CD14-positive monocyte (primary cell): ENCODE results near the gene MED4. TPM values are rescaled to one million over a fixed set of nuclear protein-coding genes. Genes with fewer than 3 reads are reported as not detected.

Source experiments
- DNase-seq, 3 donors: peaks; one replicate each; pipeline ENCODE4 v3.0.0-alpha.2; 2011 to 2022
- H2AFZ ChIP-seq: 2 replicates; pipeline ENCODE4 v1.6.0; 2012; ENCODE audit warnings: mild to moderate bottlenecking, low read depth, low read length, inconsistent platforms; ENCODE audit not compliant: insufficient read depth, poor library complexity, severe bottlenecking
- H3K27ac ChIP-seq, 2 donors: 1 replicate in 1 of 2; 2 replicates in 1 of 2; pipeline ENCODE4 v1.5.1; 2012 to 2013; ENCODE audit warnings: low read length in 2 of 2, control low read depth in 1 of 2, inconsistent platforms in 1 of 2, low read depth in 1 of 2, mild to moderate bottlenecking in 1 of 2
- H3K27me3 ChIP-seq, 2 donors: one replicate each; pipeline versions ENCODE4 v1.6.0 to v1.6.1; 2011 to 2013; ENCODE audit warnings: low read length in 2 of 2; ENCODE audit not compliant: control insufficient read depth in 2 of 2, insufficient read depth in 2 of 2
- H3K36me3 ChIP-seq, 2 donors: replicated peaks in 1 of 2; 1 replicate in 1 of 2; 2 replicates in 1 of 2; pipeline versions ENCODE4 v1.5.1 to v1.6.1; 2012 to 2013; ENCODE audit warnings: low read length in 2 of 2, control low read depth in 1 of 2, inconsistent platforms in 1 of 2, mild to moderate bottlenecking in 1 of 2; ENCODE audit not compliant: insufficient read depth in 2 of 2, control insufficient read depth in 1 of 2
- H3K4me1 ChIP-seq, 2 donors: 1 replicate in 1 of 2; 2 replicates in 1 of 2; pipeline versions ENCODE4 v1.5.1 to v1.6.1; 2012 to 2013; ENCODE audit warnings: low read length in 2 of 2, control low read depth in 1 of 2, inconsistent platforms in 1 of 2, mild to moderate bottlenecking in 1 of 2, moderate library complexity in 1 of 2; ENCODE audit not compliant: insufficient read depth in 2 of 2, control insufficient read depth in 1 of 2
- H3K4me2 ChIP-seq: replicated peaks from 2 replicates; pipeline ENCODE3; 2012; ENCODE audit warnings: low read length, moderate library complexity, mild to moderate bottlenecking; ENCODE audit not compliant: poor library complexity, severe bottlenecking; ENCODE audit errors: extremely low read depth
- H3K4me3 ChIP-seq, 3 experiments: fragments of 200-600 bp in 1 of 3; sonication (generic) in 1 of 3; replicated peaks in 1 of 3; 1 replicate in 2 of 3; 2 replicates in 1 of 3; pipeline ENCODE4 v1.5.1; 2011 to 2013; ENCODE audit warnings: low read length in 3 of 3, mild to moderate bottlenecking in 3 of 3, control low read depth in 2 of 3, low read depth in 2 of 3, inconsistent platforms in 1 of 3, moderate library complexity in 1 of 3
- H3K79me2 ChIP-seq: 2 replicates; pipeline ENCODE4 v1.6.0; 2012; ENCODE audit warnings: mild to moderate bottlenecking, control low read depth, inconsistent platforms, low read length, moderate library complexity; ENCODE audit not compliant: insufficient read depth
- H3K9ac ChIP-seq: 2 replicates; pipeline ENCODE4 v1.6.0; 2017; ENCODE audit warnings: low read length, mild to moderate bottlenecking; ENCODE audit not compliant: insufficient read depth, poor library complexity, severe bottlenecking
- H3K9me3 ChIP-seq, 2 donors: replicated peaks in 1 of 2; 1 replicate in 1 of 2; 2 replicates in 1 of 2; pipeline versions ENCODE4 v1.5.1 to v1.6.1; 2012 to 2013; ENCODE audit warnings: low read length in 2 of 2, control low read depth in 1 of 2; ENCODE audit not compliant: control insufficient read depth in 1 of 2, insufficient read depth in 1 of 2
- H4K20me1 ChIP-seq: 2 replicates; pipeline ENCODE4 v1.6.0; 2012; ENCODE audit warnings: mild to moderate bottlenecking, low read length, control low read depth, moderate library complexity; ENCODE audit not compliant: insufficient read depth
- H3K27ac Mint-ChIP-seq, 7 donors: one replicate each; pipeline ENCODE4 v1.8.0; 2020; ENCODE audit warnings: mild to moderate bottlenecking in 7 of 7, mixed read lengths in 7 of 7, moderate library complexity in 6 of 7, inconsistent platforms in 2 of 7
- H3K27me3 Mint-ChIP-seq, 3 donors: one replicate each; pipeline ENCODE4 v1.8.0; 2021 to 2022; ENCODE audit warnings: low read depth in 3 of 3, mild to moderate bottlenecking in 3 of 3, mixed read lengths in 3 of 3, moderate library complexity in 3 of 3, inconsistent platforms in 1 of 3
- H3K36me3 Mint-ChIP-seq, 2 donors: one replicate each; pipeline ENCODE4 v1.8.0; 2020; ENCODE audit warnings: mixed read lengths in 2 of 2, inconsistent platforms in 1 of 2, mild to moderate bottlenecking in 1 of 2
- H3K4me1 Mint-ChIP-seq: one replicate; pipeline ENCODE4 v1.8.0; 2020; ENCODE audit warnings: mild to moderate bottlenecking, mixed read lengths
- H3K4me3 Mint-ChIP-seq, 2 donors: one replicate each; pipeline ENCODE4 v1.8.0; 2020; ENCODE audit warnings: mild to moderate bottlenecking in 2 of 2, mixed read lengths in 2 of 2, moderate library complexity in 1 of 2
- H3K9me3 Mint-ChIP-seq, 7 donors: one replicate each; pipeline ENCODE4 v1.8.0; 2020 to 2022; ENCODE audit warnings: mixed read lengths in 7 of 7, mild to moderate bottlenecking in 6 of 7, moderate library complexity in 6 of 7, inconsistent platforms in 2 of 7
- WGBS: methylation state at CpG from one replicate; pipeline ENCODE4 v1.1.5; 2013; ENCODE audit warnings: missing lambda C conversion rate; ENCODE audit not compliant: insufficient coverage; 5-methylcytosine and 5-hydroxymethylcytosine counted together
- intact Hi-C, 2 donors: fragments of 100-400 bp; cut with micrococcal nuclease; formaldehyde crosslinking; loops; one replicate each; pipeline versions ENCODE4 v1.15.0 to v1.15.1; 2023
- polyA plus RNA-seq, 3 donors: library from polyadenylated mRNA; depleted of rRNA in 1 of 3; unstranded in 2 of 3; stranded (reverse) in 1 of 3; fragments of 300-500 nt in 2 of 3; fragments of >200 nt in 1 of 3; fragmentation: Illumina TruSeq in 2 of 3; gene quantifications; 1 replicate in 2 of 3; 2 replicates in 1 of 3; pipeline ENCODE4 v1.2.3, GENCODE V29; 2012 to 2021
- TF ChIP-seq, protein P1 (sequence below): fragments of 200-600 bp; IDR thresholded peaks from one replicate; pipeline ENCODE4 v1.8.0; 2022; ENCODE audit warnings: antibody characterized with exemption, mild to moderate bottlenecking

Gene MED4
- polyA plus RNA-seq, 3 donors, result 28.4 to 53.8 (median 50.8) TPM

DNA sequence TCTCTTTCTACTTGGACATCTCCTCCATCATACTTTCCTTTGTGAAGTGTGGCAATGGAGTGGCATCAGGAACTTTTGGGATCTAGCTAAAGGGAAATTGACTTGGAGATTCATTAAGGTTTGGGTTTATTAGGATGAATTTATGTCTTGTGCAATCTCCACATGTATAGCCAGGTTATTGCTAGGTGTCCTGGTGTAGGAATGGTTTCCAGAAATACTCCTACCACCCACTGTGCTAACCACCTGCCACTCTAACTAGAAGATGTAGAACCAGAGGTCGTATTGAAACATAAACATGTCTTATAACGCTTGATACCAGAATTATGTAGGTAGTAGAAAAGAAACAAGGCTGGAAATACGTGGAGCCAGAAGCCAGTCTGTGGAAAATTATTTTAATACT lies 38.1 kb upstream of the MED4 start:
- Histone ChIP-seq H3K4me3 (no peak overlapping the region), H3K27ac (no peak overlapping the region), H3K4me1 (no peaks in the 10 kb centered on the region), H3K9ac (no peak overlapping the region), H3K4me2 (no peak overlapping the region), H2AFZ (no peak overlapping the region), H4K20me1 (no peaks in the 10 kb centered on the region), H3K27me3 (peaks cover 0 to 2% of the 10 kb centered on the region in 2 donors), H3K79me2 (no peaks in the 10 kb centered on the region), H3K36me3 (no peaks in the 10 kb centered on the region), H3K9me3 (no peaks in the 10 kb centered on the region)
- Mint-ChIP-seq H3K9me3 (no peaks in the 10 kb centered on the region), H3K4me3 (no peak overlapping the region), H3K4me1 (no peaks in the 10 kb centered on the region), H3K27me3 (peaks cover 0 to 4% (median 0%) of the 10 kb centered on the region in 3 donors), H3K27ac (no peak overlapping the region), H3K36me3 (no peaks in the 10 kb centered on the region)
- WGBS, result 80% methylated on average over 1 of the region's 3 CpGs
- DNase-seq, result no peak
- TF ChIP-seq, protein P1, sequence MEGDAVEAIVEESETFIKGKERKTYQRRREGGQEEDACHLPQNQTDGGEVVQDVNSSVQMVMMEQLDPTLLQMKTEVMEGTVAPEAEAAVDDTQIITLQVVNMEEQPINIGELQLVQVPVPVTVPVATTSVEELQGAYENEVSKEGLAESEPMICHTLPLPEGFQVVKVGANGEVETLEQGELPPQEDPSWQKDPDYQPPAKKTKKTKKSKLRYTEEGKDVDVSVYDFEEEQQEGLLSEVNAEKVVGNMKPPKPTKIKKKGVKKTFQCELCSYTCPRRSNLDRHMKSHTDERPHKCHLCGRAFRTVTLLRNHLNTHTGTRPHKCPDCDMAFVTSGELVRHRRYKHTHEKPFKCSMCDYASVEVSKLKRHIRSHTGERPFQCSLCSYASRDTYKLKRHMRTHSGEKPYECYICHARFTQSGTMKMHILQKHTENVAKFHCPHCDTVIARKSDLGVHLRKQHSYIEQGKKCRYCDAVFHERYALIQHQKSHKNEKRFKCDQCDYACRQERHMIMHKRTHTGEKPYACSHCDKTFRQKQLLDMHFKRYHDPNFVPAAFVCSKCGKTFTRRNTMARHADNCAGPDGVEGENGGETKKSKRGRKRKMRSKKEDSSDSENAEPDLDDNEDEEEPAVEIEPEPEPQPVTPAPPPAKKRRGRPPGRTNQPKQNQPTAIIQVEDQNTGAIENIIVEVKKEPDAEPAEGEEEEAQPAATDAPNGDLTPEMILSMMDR, result no peak
- intact Hi-C loops, result no loop called here

DNA sequence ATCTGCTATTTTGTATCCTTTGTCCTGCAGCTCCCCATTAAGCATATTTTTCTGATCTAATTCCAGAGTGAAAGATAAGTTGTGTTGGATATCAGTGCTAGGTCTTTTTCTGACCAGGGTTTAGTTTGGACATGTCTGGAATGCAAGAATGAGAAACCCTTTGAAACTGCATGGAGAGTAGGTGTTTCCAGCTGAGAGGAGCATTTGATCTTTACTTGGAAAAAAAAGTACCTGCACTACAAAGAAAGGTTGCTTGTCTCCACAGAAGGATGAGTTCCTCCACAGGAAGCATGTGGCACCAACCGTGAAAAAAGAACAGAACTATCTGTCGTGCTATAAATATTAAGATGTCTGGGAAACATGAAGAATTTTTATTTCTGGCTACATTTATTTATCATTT lies 36.6 kb upstream of the MED4 start:
- H3K36me3 ChIP-seq, result no peaks in the 10 kb centered on the region
- no peak overlapping the region for H3K9ac ChIP-seq
- H3K4me1 ChIP-seq, result peaks cover 9 to 10% of the 10 kb centered on the region in 2 donors
- no peak for DNase-seq
- TF ChIP-seq, protein P1, result no peak
- no CpG with 5 or more reads among the region's 2 CpGs for WGBS
- H3K9me3 ChIP-seq, result no peaks in the 10 kb centered on the region
- Mint-ChIP-seq H3K36me3 (no peaks in the 10 kb centered on the region), H3K4me1 (peaks cover 10% of the 10 kb centered on the region), H3K9me3 (no peaks in the 10 kb centered on the region), H3K27me3 (peaks cover 0 to 3% (median 0%) of the 10 kb centered on the region in 3 donors), H3K4me3 (no peak overlapping the region), H3K27ac (no peak overlapping the region)
- no peak overlapping the region for H3K4me2 ChIP-seq
- no peak overlapping the region for H3K4me3 ChIP-seq
- intact Hi-C loops, result no loop called here
- no peaks in the 10 kb centered on the region for H3K79me2 ChIP-seq
- H4K20me1 ChIP-seq, result no peaks in the 10 kb centered on the region
- H3K27ac ChIP-seq, result no peak overlapping the region
- no peak overlapping the region for H2AFZ ChIP-seq
- peaks cover 0 to 2% of the 10 kb centered on the region in 2 donors for H3K27me3 ChIP-seq
